NCI-H748 (cell line): Measurements from ENCODE around the gene BRMS1.

Experiments
- DNase-seq: peaks from one replicate; lab custom pipeline; 2025; ENCODE audit not compliant: unreplicated experiment; lab: John Stamatoyannopoulos, UW

Gene BRMS1

DNA sequence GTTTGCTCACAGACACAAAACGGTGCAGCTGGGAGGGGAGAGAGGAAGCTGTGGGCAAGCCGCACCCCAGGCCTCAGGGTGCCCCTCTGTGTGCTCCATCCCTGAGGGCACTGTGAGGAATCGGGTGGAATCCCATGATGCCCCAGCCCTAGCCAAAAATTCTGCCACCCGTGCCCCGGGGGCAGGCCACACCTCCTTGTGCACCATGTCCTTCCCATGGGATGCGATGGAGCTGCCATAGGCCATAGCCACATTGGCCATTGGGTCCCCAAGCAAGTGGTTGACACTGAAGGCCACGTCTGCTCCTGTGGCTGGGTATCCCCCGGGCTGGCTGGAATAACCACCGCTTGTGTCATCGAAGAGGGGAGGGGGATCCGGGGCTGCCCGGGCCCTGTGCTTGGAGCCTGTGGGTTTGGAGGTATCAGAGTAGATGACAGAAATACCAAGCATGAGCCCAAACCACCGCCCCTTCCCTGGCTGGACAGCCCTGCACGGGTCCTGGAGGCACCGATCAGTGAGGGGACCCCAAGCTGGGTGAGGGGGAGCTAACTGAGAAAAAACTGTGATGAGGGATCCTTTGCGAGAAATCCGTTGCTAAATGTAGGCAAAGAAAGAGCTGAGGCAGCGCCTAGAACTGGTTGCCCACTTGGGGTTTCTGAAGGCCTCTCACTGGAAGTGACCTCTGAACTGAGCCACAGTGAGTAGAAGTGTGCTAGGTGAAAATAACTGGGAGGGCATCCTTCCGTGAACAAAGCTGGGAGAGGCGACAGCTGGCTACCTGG, 56.8 kb downstream of the BRMS1 start:
- DNase-seq: peak; percentile 33
